SU-DHL-6 (cell line): ENCODE data around the gene MEIOB.
"Not testable (repeated sequence)": the region's sequence is repeated elsewhere in the genome, so short reads cannot be mapped to it uniquely, and the experiment has no call there.

Experiments
- H2AFZ ChIP-seq: fragments of 200-600 bp; sonication (generic); 2 replicates; pipeline ENCODE4 v1.6.1; 2014; ENCODE audit warnings: low read depth, mild to moderate bottlenecking, moderate library complexity, mixed read lengths, antibody characterized with exemption, low read length; ENCODE audit not compliant: severe bottlenecking
- H3F3A ChIP-seq: fragments of 200-600 bp; shearing (Covaris generic); 2 replicates; pipeline ENCODE4 v1.6.0; 2016; ENCODE audit warnings: antibody characterized with exemption, mild to moderate bottlenecking; ENCODE audit not compliant: insufficient read depth
- H3K27ac ChIP-seq: fragments of 200-600 bp; sonication (generic); 2 replicates; pipeline ENCODE4 v1.5.1; 2016; ENCODE audit warnings: low read depth, mild to moderate bottlenecking, low read length, moderate library complexity, mixed read lengths
- H3K27me3 ChIP-seq: fragments of 200-600 bp; sonication (generic), shearing (Covaris generic); 2 replicates; pipeline ENCODE4 v1.6.0; 2014; ENCODE audit warnings: mild to moderate bottlenecking, low read length
- H3K36me3 ChIP-seq: fragments of 200-600 bp; sonication (generic); 2 replicates; pipeline ENCODE4 v1.6.1; 2014; ENCODE audit warnings: mild to moderate bottlenecking, low read length, mixed read lengths
- H3K4me2 ChIP-seq: fragments of 300-600, 200-600 bp; shearing (Covaris generic), sonication (generic); 2 replicates; pipeline ENCODE4 v1.6.0; 2014; ENCODE audit warnings: low read length, low read depth, mild to moderate bottlenecking; ENCODE audit not compliant: poor library complexity, severe bottlenecking
- H3K4me3 ChIP-seq: fragments of 200-600 bp; sonication (generic); 2 replicates; pipeline ENCODE4 v1.5.1; 2014; ENCODE audit warnings: antibody characterized with exemption, low read length, mild to moderate bottlenecking, mixed read lengths; ENCODE audit not compliant: insufficient read depth, poor library complexity, severe bottlenecking
- H3K79me2 ChIP-seq: fragments of 200-600 bp; sonication (generic); 2 replicates; pipeline ENCODE4 v1.6.1; 2014; ENCODE audit warnings: mild to moderate bottlenecking, low read length, moderate library complexity; ENCODE audit not compliant: insufficient read depth
- H3K9ac ChIP-seq: fragments of 200-600 bp; sonication (generic); 2 replicates; pipeline ENCODE4 v1.7.0; 2014; ENCODE audit warnings: mild to moderate bottlenecking, low read length
- H3K9me2 ChIP-seq: fragments of 200-600 bp; sonication (generic); replicated peaks from 2 replicates; pipeline ENCODE4 v1.6.1; 2014; ENCODE audit warnings: low read length; ENCODE audit not compliant: insufficient read depth
- H3K9me3 ChIP-seq: fragments of 200-600 bp; sonication (generic); 2 replicates; pipeline ENCODE4 v1.6.1; 2014; ENCODE audit warnings: low read length, mixed read lengths; ENCODE audit not compliant: insufficient read depth
- H4K20me1 ChIP-seq: fragments of 200-600 bp; sonication (generic); 2 replicates; pipeline ENCODE4 v1.6.1; 2014; ENCODE audit warnings: low read depth, mild to moderate bottlenecking, antibody characterized with exemption, low read length, moderate library complexity, mixed read lengths
- EZH2phosphoT487 ChIP-seq: fragments of 200-600 bp; sonication (generic), shearing (Covaris generic); conservative IDR thresholded peaks from 2 replicates; pipeline ENCODE4 v1.6.1; 2018; ENCODE audit warnings: mild to moderate bottlenecking, antibody characterized with exemption, low read length, moderate library complexity, mixed read lengths
- TF ChIP-seq, protein P1 (sequence below): fragments of 200-600 bp; sonication (generic); IDR thresholded peaks from one replicate; pipeline ENCODE4 v1.5.1; 2017; ENCODE audit warnings: antibody characterized with exemption, mild to moderate bottlenecking, low read length, moderate library complexity; ENCODE audit not compliant: insufficient read depth, poor library complexity, severe bottlenecking

The MEIOB gene, protein sequence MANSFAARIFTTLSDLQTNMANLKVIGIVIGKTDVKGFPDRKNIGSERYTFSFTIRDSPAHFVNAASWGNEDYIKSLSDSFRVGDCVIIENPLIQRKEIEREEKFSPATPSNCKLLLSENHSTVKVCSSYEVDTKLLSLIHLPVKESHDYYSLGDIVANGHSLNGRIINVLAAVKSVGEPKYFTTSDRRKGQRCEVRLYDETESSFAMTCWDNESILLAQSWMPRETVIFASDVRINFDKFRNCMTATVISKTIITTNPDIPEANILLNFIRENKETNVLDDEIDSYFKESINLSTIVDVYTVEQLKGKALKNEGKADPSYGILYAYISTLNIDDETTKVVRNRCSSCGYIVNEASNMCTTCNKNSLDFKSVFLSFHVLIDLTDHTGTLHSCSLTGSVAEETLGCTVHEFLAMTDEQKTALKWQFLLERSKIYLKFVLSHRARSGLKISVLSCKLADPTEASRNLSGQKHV

DNA sequence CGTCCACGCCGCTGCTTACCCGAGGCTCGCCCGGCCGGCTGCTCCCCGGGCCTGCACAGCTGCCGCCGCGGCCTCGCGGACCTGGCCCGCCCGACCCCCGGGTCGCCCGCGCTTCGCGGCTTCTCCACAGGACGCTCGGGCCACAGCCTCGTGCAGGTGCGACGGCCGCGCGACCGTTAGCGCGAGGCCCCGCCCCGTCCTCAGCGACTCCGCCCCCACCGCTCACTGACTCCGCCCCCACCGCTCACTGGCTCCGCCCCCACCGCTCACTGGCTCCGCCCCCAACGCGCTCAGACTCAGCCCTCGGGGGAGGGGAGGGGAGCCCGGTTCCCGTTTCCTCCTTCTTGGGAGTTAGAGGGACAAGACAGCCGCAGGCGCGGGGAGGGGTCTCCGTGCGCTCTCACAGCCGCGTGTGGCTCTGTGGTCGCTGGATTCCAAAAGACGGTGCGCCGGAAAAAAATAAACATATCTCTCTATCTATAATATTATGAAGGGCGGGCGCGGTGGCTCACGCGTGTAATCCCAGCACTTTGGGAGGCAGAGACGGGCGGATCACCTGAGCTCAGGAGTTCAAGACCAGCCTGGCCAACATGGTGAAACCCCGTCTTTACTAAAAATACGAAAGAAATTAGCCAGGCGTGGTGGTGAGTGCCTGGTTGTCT is at the start of gene MEIOB:
MEIOB (minus strand) TSS at position 191 of the 662 bp plus-strand sequence. CDS start 3,989 bp downstream, outside the sequence.
- Histone ChIP-seq H4K20me1 (no peaks in the 10 kb centered on the region), H3K4me3 (no peak within 1 kb of the TSS), H3K9me3 (no peaks in the 10 kb centered on the region), H3K9me2 (no peaks in the 10 kb centered on the region), H3K9ac (no peak within 1 kb of the TSS), H3K27ac (no peak within 1 kb of the TSS), H3K79me2 (no peaks in the 10 kb centered on the region), H3K27me3 (no peaks in the 10 kb centered on the region), H3K4me2 (no peak within 1 kb of the TSS), H3F3A (no peaks in the 10 kb centered on the region), H2AFZ (no peak within 1 kb of the TSS), H3K36me3 (no peaks in the 10 kb centered on the region)
- TF ChIP-seq, protein P1, sequence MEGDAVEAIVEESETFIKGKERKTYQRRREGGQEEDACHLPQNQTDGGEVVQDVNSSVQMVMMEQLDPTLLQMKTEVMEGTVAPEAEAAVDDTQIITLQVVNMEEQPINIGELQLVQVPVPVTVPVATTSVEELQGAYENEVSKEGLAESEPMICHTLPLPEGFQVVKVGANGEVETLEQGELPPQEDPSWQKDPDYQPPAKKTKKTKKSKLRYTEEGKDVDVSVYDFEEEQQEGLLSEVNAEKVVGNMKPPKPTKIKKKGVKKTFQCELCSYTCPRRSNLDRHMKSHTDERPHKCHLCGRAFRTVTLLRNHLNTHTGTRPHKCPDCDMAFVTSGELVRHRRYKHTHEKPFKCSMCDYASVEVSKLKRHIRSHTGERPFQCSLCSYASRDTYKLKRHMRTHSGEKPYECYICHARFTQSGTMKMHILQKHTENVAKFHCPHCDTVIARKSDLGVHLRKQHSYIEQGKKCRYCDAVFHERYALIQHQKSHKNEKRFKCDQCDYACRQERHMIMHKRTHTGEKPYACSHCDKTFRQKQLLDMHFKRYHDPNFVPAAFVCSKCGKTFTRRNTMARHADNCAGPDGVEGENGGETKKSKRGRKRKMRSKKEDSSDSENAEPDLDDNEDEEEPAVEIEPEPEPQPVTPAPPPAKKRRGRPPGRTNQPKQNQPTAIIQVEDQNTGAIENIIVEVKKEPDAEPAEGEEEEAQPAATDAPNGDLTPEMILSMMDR: no peak
- no peak for TF ChIP-seq EZH2phosphoT487

DNA sequence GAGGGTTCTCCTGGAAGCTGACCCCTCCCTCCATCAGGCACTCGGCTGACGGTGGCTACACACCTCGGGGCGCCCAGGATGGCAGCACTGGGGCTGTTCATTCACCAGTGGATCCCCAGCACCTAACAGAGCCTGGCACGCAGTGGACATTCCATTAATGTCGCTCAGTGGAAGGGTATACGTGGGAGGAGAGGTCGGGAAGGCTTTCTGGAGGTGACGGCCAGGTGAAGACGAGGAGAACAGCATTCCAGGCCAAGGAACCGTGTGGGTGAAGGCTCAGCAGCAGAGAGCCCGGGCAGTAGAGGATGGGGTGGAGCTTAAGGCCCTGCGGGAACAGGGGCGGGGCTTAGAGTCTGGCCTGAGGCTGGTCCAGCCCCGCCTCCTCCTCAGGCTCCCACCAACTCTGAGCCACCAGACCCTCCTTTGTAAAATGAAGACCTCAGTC is 48.8 kb upstream of the MEIOB start:
- no peak overlapping the region for H3K27ac ChIP-seq
- H3K9ac ChIP-seq: no peak overlapping the region
- no peak overlapping the region for H3K4me3 ChIP-seq
- no peaks in the 10 kb centered on the region for H4K20me1 ChIP-seq
- no peak overlapping the region for H3K4me2 ChIP-seq
- H3K9me2 ChIP-seq: no peaks in the 10 kb centered on the region
- no peaks in the 10 kb centered on the region for H3K79me2 ChIP-seq
- H3F3A ChIP-seq: no peaks in the 10 kb centered on the region
- no peaks in the 10 kb centered on the region for H3K9me3 ChIP-seq
- TF ChIP-seq, protein P1: no peak
- TF ChIP-seq EZH2phosphoT487: no peak
- H2AFZ ChIP-seq: no peak overlapping the region
- no peaks in the 10 kb centered on the region for H3K36me3 ChIP-seq
- no peaks in the 10 kb centered on the region for H3K27me3 ChIP-seq

DNA sequence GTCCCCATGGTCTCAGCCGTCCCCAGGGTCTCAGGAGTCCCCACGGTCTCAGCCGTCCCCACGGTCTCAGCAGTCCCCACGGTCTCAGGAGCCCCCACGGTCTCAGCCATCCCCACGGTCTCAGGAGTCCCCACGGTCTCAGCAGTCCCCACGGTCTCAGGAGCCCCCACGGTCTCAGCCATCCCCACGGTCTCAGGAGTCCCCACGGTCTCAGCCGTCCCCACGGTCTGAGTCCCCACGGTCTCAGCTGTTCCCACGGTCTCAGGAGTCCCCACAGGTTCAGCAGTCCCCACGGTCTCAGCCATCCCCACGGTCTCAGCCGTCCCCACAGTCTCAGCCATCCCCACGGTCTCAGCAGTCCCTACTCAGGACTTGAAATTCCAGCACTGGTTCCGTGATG is 48.2 kb upstream of the MEIOB start:
- H2AFZ ChIP-seq, H3K9me2 ChIP-seq, H4K20me1 ChIP-seq, H3K27ac ChIP-seq, H3F3A ChIP-seq, H3K36me3 ChIP-seq, H3K27me3 ChIP-seq, H3K9ac ChIP-seq, H3K4me2 ChIP-seq, H3K79me2 ChIP-seq, H3K9me3 ChIP-seq, H3K4me3 ChIP-seq: not testable (repeated sequence)
